Endothelial cell (in vitro differentiated cells): ENCODE measurements around the gene NEUROD1. TPM values are rescaled to one million over a fixed set of nuclear protein-coding genes. Genes with fewer than 3 reads are reported as not detected.

Experiments used
- DNase-seq: peaks from one replicate; pipeline ENCODE4 v3.0.0; 2021; ENCODE audit warnings: low spot score
- H3K27ac Mint-ChIP-seq: one replicate; pipeline ENCODE4 v1.8.0; 2021; ENCODE audit warnings: mixed read lengths, inconsistent platforms; ENCODE audit not compliant: unreplicated experiment
- H3K27me3 Mint-ChIP-seq: one replicate; pipeline ENCODE4 v1.8.0; 2021; ENCODE audit warnings: mild to moderate bottlenecking, moderate library complexity, mixed read lengths, inconsistent platforms; ENCODE audit not compliant: unreplicated experiment
- H3K36me3 Mint-ChIP-seq: one replicate; pipeline ENCODE4 v1.8.0; 2021; ENCODE audit warnings: mild to moderate bottlenecking, low read depth, mixed read lengths, inconsistent platforms; ENCODE audit not compliant: unreplicated experiment
- H3K4me1 Mint-ChIP-seq: one replicate; pipeline ENCODE4 v1.8.0; 2021; ENCODE audit warnings: mild to moderate bottlenecking, mixed read lengths, inconsistent platforms; ENCODE audit not compliant: unreplicated experiment
- H3K4me3 Mint-ChIP-seq: one replicate; pipeline ENCODE4 v1.8.0; 2021; ENCODE audit warnings: mild to moderate bottlenecking, mixed read lengths, inconsistent platforms; ENCODE audit not compliant: unreplicated experiment
- H3K9me3 Mint-ChIP-seq: one replicate; pipeline ENCODE4 v1.8.0; 2021; ENCODE audit warnings: mixed read lengths, inconsistent platforms; ENCODE audit not compliant: unreplicated experiment
- total RNA-seq: library from RNA; stranded (reverse); fragmentation: NEBNext Ultra II Directional; extraction: Animal tissue kit (Norgen Biotek cat#: 25700); gene quantifications from one replicate; pipeline ENCODE4 v1.2.1, GENCODE V29; 2021; ENCODE audit not compliant: unreplicated experiment
- TF ChIP-seq, protein P1 (sequence below): fragments of 200-600 bp; sonication (generic); IDR thresholded peaks from one replicate; pipeline ENCODE4 v1.5.0; 2021; ENCODE audit warnings: antibody characterized with exemption; ENCODE audit not compliant: unreplicated experiment

Gene NEUROD1
- total RNA-seq, 1 donor from 2014 or later, result not detected

DNA sequence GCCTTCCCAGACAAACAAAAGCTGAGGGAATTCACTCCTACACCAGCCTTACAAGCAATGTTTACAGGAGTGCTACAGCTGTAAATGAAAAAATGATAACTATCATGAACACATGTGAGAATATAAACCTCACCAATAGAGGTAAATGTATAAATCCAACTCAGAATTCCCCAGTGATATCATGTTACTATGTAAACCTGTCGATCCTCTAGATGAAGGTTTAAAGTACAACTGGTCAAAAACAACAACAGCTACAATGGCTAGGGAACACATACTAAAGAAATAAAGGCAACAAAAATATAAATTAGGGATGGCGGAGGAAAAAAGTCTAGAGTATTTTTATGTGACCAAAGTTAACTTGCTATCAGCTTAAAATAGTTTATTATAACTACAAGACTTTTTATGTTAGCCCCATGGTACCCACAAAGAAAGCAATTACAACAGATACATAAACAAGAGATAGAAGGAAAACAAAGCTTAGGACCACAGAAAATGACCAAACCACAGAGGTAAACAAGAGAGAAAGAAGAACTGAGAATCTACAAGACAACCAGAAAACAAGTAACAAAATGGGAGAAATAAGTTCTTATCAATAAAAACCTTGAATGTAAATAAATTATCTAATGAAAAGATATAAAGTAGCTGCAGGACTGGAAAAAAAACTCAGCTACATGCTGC, 31.7 kb downstream of the NEUROD1 start:
- no peak overlapping the region for H3K27ac Mint-ChIP-seq
- no peak overlapping the region for H3K4me3 Mint-ChIP-seq
- H3K36me3 Mint-ChIP-seq, result no peaks in the 10 kb centered on the region
- DNase-seq, result no peak
- TF ChIP-seq, protein P1, sequence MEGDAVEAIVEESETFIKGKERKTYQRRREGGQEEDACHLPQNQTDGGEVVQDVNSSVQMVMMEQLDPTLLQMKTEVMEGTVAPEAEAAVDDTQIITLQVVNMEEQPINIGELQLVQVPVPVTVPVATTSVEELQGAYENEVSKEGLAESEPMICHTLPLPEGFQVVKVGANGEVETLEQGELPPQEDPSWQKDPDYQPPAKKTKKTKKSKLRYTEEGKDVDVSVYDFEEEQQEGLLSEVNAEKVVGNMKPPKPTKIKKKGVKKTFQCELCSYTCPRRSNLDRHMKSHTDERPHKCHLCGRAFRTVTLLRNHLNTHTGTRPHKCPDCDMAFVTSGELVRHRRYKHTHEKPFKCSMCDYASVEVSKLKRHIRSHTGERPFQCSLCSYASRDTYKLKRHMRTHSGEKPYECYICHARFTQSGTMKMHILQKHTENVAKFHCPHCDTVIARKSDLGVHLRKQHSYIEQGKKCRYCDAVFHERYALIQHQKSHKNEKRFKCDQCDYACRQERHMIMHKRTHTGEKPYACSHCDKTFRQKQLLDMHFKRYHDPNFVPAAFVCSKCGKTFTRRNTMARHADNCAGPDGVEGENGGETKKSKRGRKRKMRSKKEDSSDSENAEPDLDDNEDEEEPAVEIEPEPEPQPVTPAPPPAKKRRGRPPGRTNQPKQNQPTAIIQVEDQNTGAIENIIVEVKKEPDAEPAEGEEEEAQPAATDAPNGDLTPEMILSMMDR, result no peak
- H3K4me1 Mint-ChIP-seq, result peaks cover 6% of the 10 kb centered on the region
- H3K9me3 Mint-ChIP-seq, result no peaks in the 10 kb centered on the region
- H3K27me3 Mint-ChIP-seq, result no peaks in the 10 kb centered on the region

DNA sequence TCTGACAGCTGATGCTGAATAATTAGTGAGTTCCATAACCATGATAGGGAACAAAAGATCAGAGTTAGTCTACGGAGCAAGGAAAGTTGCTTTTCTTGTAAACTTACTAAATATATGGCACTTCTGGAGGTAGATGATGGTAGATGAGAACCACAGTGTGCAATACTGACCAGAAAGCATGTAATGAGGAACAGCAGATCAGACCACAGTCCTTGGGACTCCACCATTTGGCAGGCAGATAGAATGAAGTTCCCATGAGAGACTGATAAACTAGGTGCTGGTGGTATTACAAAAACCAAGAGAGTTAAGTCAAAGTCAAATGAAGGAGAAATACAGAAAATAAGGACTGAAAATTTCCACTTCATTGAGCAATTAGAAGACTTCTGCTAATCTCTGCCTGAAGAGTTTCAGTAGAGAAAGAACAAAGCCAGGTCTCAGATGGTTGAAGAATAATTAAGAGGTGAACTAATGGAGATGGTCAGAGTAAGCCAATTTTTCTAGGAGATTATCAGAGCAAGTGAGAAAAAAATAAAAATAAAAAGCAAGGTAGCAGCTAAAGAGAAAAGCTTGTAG, 33.8 kb downstream of the NEUROD1 start:
- no peaks in the 10 kb centered on the region for H3K9me3 Mint-ChIP-seq
- TF ChIP-seq, protein P1, result no peak
- no peaks in the 10 kb centered on the region for H3K36me3 Mint-ChIP-seq
- H3K4me1 Mint-ChIP-seq, result peaks cover 6% of the 10 kb centered on the region
- H3K4me3 Mint-ChIP-seq, result no peak overlapping the region
- no peak for DNase-seq
- no peaks in the 10 kb centered on the region for H3K27me3 Mint-ChIP-seq
- H3K27ac Mint-ChIP-seq, result no peak overlapping the region

DNA sequence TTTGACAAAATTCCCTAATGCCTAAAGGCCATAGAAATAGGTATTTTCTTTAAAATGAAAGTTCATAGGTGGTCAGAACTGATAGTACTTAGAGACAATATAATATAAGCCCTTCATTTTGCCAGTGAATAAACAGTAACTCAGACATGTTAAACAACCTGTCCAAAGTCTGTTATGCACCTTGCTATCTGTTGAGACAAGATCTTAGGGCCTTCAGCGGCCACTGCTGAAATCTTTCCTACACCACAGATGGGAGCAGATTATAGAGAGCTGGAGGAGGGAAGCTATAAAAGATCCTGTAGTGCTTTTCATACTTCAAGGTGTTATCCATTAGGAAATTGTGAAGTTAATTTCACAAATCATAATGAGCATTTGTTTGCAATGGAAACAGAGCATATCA, 37.2 kb downstream of the NEUROD1 start:
- Mint-ChIP-seq H3K36me3 (no peaks in the 10 kb centered on the region), H3K9me3 (no peaks in the 10 kb centered on the region), H3K27ac (no peak overlapping the region), H3K4me3 (no peak overlapping the region), H3K27me3 (no peaks in the 10 kb centered on the region), H3K4me1 (peaks cover 6% of the 10 kb centered on the region)
- TF ChIP-seq, protein P1, result no peak
- no peak for DNase-seq

DNA sequence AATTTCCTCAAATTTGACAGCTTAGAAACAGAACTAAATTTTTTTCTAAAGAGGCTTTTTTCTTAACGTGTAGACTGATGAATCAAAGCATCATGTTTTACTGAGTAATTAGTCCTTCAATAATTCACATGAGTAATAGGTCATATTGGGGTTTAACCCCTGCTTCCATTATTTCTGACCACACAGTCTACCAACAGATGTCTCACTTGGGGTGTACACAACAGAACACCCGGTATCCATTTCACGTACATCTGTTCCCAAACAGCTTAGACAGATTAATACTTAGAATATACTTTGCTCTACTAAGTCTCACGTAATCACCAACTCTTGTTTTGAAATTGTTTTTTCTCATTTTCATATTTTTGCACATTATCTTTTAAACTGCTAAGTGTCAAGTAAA, 38.2 kb downstream of the NEUROD1 start:
- H3K27me3 Mint-ChIP-seq, result no peaks in the 10 kb centered on the region
- no peak overlapping the region for H3K27ac Mint-ChIP-seq
- no peak overlapping the region for H3K4me3 Mint-ChIP-seq
- TF ChIP-seq, protein P1, result no peak
- peaks cover 6% of the 10 kb centered on the region for H3K4me1 Mint-ChIP-seq
- no peak for DNase-seq
- no peaks in the 10 kb centered on the region for H3K9me3 Mint-ChIP-seq
- no peaks in the 10 kb centered on the region for H3K36me3 Mint-ChIP-seq

DNA sequence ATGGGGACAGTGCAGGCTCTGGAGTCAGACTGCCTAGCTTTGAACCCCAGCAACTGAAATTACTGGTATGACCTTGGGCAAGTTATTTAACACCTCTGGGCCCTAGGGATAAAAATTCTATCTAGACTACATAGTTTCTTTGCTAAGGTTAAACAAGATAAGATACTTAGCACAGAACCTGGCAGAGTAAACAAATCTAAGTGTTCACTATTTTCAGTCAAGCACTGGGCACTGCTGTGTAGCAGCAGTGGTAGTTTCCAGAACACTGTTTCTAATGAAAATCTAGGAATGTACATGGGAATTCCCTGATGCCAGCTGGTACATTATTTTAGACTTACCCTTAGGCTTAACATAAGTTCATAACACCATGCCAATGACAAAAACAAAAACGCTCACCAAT, 40.6 kb downstream of the NEUROD1 start:
- Mint-ChIP-seq H3K36me3 (no peaks in the 10 kb centered on the region), H3K27ac (no peak overlapping the region), H3K4me1 (peaks cover 10% of the 10 kb centered on the region), H3K9me3 (no peaks in the 10 kb centered on the region), H3K4me3 (no peak overlapping the region), H3K27me3 (no peaks in the 10 kb centered on the region)
- no peak for DNase-seq
- TF ChIP-seq, protein P1, result no peak
